ENCODE measurements around the gene KRTAP9-7.

- TF ChIP-seq EZH2 (IDR thresholded peaks at IDR 0.05; ENCODE audit: insufficient read depth, poor library complexity, severe bottlenecking) (no peak), EZH2phosphoT487 (IDR thresholded peaks at IDR 0.05; ENCODE audit: insufficient read depth, low read depth) (no peak)
Measured at GRCh38 chr17:41311111-41311510, 35.6 kb downstream of the KRTAP9-7 start.
